Kidney (tissue), 14 donors: ENCODE measurements around the gene TCERG1L. TPM values are rescaled to one million over a fixed set of nuclear protein-coding genes. Genes with fewer than 3 reads are reported as not detected.

Experiments used
- DNase-seq, 5 donors: peaks; one replicate each; pipeline ENCODE4 v3.0.0-alpha.2; 2013 to 2020
- FAIRE-seq: peaks from 2 replicates; lab custom pipeline; 2012; peaks lifted over from hg19 to GRCh38; lab: Jason Lieb, UNC
- H3K27ac ChIP-seq, 2 donors: one replicate each; pipeline ENCODE4 v1.7.0; 2013; ENCODE audit warnings: low read depth in 2 of 2, low read length in 2 of 2, inconsistent platforms in 1 of 2
- H3K27me3 ChIP-seq: one replicate; pipeline ENCODE4 v1.7.1; 2013; ENCODE audit warnings: low read length, inconsistent platforms; ENCODE audit not compliant: control insufficient read depth, insufficient read depth
- H3K36me3 ChIP-seq, 3 donors: one replicate each; pipeline versions ENCODE4 v1.7.0 to v1.7.1; 2013; ENCODE audit warnings: low read length in 3 of 3, control low read depth in 1 of 3, inconsistent platforms in 1 of 3; ENCODE audit not compliant: insufficient read depth in 3 of 3, control insufficient read depth in 2 of 3
- H3K4me1 ChIP-seq, 3 donors: one replicate each; pipeline versions ENCODE4 v1.7.0 to v1.7.1; 2013; ENCODE audit warnings: low read length in 3 of 3, inconsistent platforms in 1 of 3, low read depth in 1 of 3; ENCODE audit not compliant: control insufficient read depth in 2 of 3, insufficient read depth in 2 of 3
- H3K4me3 ChIP-seq, 3 donors: one replicate each; pipeline versions ENCODE4 v1.7.0 to v1.8.1; 2013; ENCODE audit warnings: low read length in 3 of 3, control low read depth in 1 of 3, inconsistent platforms in 1 of 3
- H3K9ac ChIP-seq, 3 donors: one replicate each; pipeline versions ENCODE4 v1.7.0 to v1.7.1; 2013; ENCODE audit warnings: low read length in 3 of 3, control low read depth in 1 of 3, inconsistent platforms in 1 of 3
- H3K9me3 ChIP-seq, 3 donors: one replicate each; pipeline versions ENCODE4 v1.7.0 to v1.7.1; 2013; ENCODE audit warnings: low read length in 3 of 3, control low read depth in 1 of 3, inconsistent platforms in 1 of 3; ENCODE audit not compliant: control insufficient read depth in 2 of 3, insufficient read depth in 1 of 3
- CTCF ChIP-seq: IDR thresholded peaks from 3 replicates; pipeline ENCODE4 v1.5.1; 2012; ENCODE audit warnings: mild to moderate bottlenecking, moderate library complexity, borderline replicate concordance; ENCODE audit not compliant: insufficient read depth; ENCODE audit errors: extremely low read depth
- intact Hi-C: fragments of 100-400 bp; cut with DNase I; formaldehyde crosslinking; loops from one replicate; pipeline ENCODE4 v1.11.1; 2022
- polyA plus RNA-seq: library from polyadenylated mRNA; stranded (reverse); fragments of 350-450 nt; fragmentation: Illumina TruSeq; extraction: RNeasy Lipid Tissue Mini Kit (QIAGEN cat#74804); gene quantifications from one replicate; pipeline ENCODE4 v1.2.3, GENCODE V29; 2014; ENCODE audit warnings: low read depth, low replicate concordance; ENCODE audit not compliant: insufficient read depth
- total RNA-seq: library from RNA; stranded (reverse); fragmentation: NEBNext Ultra II Directional; extraction: Animal tissue kit (Norgen Biotek cat#: 25700); gene quantifications from one replicate; pipeline ENCODE4 v1.2.1, GENCODE V29; 2021
- donor health status: control.
- donor health status: control.
- donor health status: control.
- donor health status: control.
- donor health status: control.
- donor health status: DM: yes; HTN: yes; CAD: no.
- donor health status: Normal renal cell carcinoma (clear cell type).

TCERG1L gene
- total and polyA plus RNA-seq, 2 donors from 2014 or later: not detected

- no peaks in the 10 kb centered on the region for H3K9me3 ChIP-seq
- intact Hi-C loops: no loop called here
- no peak for TF ChIP-seq CTCF
- no peak overlapping the region for H3K9ac ChIP-seq
- H3K36me3 ChIP-seq: no peaks in the 10 kb centered on the region
- H3K27me3 ChIP-seq: no peaks in the 10 kb centered on the region
- no peak overlapping the region for H3K4me3 ChIP-seq
- no peaks in the 10 kb centered on the region for H3K4me1 ChIP-seq
- DNase-seq (peak in 1 of 5 donors; percentile 15), FAIRE-seq (no peak)
- no peak overlapping the region for H3K27ac ChIP-seq
Measured at GRCh38 chr10:131211965-131212619, 99.4 kb downstream of the TCERG1L start.

GRCh38 chr10:131211559-131211958 is 100.0 kb downstream of the TCERG1L start:
- peak in 2 of 5 donors; percentile 22 to 29 for DNase-seq
- Histone ChIP-seq H3K4me1 (no peaks in the 10 kb centered on the region), H3K9me3 (no peaks in the 10 kb centered on the region), H3K4me3 (no peak overlapping the region), H3K27me3 (no peaks in the 10 kb centered on the region), H3K9ac (no peak overlapping the region), H3K36me3 (no peaks in the 10 kb centered on the region), H3K27ac (no peak overlapping the region)
- TF ChIP-seq CTCF: no peak
- intact Hi-C loops: no loop called here
- no peak for FAIRE-seq

DNA sequence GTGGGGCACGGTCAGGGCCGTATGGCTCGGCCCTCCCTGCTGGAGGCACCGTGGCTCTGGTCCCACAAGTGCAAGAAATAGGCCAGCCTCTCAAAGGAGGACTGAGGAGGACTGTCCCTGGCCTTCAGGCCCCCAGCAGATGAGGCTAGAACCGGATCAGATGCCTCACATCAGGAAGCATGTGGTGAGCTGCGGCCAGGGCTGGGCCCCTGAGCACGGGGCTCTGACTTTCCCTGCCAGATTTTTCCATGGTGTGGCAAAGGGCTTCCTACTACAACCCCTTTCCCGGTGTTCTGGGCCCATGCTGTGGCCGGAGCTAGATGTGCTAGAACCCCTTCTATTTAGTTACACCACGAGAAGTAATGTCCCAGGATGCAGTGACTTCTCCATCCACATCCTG is 100.4 kb downstream of the TCERG1L start:
- no peak for TF ChIP-seq CTCF
- no peak overlapping the region for H3K9ac ChIP-seq
- no peak overlapping the region for H3K4me3 ChIP-seq
- intact Hi-C loops: no loop called here
- H3K27me3 ChIP-seq: no peaks in the 10 kb centered on the region
- H3K36me3 ChIP-seq: no peaks in the 10 kb centered on the region
- peak in 2 of 5 donors; percentile 17 to 33 for DNase-seq
- no peaks in the 10 kb centered on the region for H3K9me3 ChIP-seq
- H3K27ac ChIP-seq: no peak overlapping the region
- H3K4me1 ChIP-seq: no peaks in the 10 kb centered on the region
- no peak for FAIRE-seq
